Renal pelvis (tissue), 4 donors: ENCODE results near the gene PDZRN3. TPM values are rescaled to one million over a fixed set of nuclear protein-coding genes. Genes with fewer than 3 reads are reported as not detected.
"Not testable (repeated sequence)": the region's sequence is repeated elsewhere in the genome, so short reads cannot be mapped to it uniquely, and the experiment has no call there.

Experiments
- DNase-seq: peaks from one replicate; pipeline ENCODE4 v3.0.0-alpha.2; 2013
- polyA plus RNA-seq, 3 donors: library from polyadenylated mRNA; unstranded; fragments of 120-200 nt; gene quantifications; one replicate each; pipeline ENCODE4 v1.2.1, GENCODE V29; 2013; ENCODE audit not compliant: insufficient read length in 3 of 3

The PDZRN3 gene
- polyA plus RNA-seq, 3 donors: 36.8 to 39.3 (median 37.8) TPM

GRCh38 chr3:73465926-73466325 lies 158.8 kb downstream of the PDZRN3 start:
- DNase-seq: no peak

GRCh38 chr3:73464126-73464525 lies 160.6 kb downstream of the PDZRN3 start:
- not testable (repeated sequence) for DNase-seq

GRCh38 chr3:73461547-73461946 lies 163.2 kb downstream of the PDZRN3 start:
- peak; percentile 78 for DNase-seq

- no peak for DNase-seq
Observed at GRCh38 chr3:73459711-73460110, 165.0 kb downstream of the PDZRN3 start.

GRCh38 chr3:73453666-73454065 lies 171.1 kb downstream of the PDZRN3 start:
- no peak for DNase-seq

GRCh38 chr3:73452729-73453128 lies 172.0 kb downstream of the PDZRN3 start:
- no peak for DNase-seq

GRCh38 chr3:73451301-73451944 lies 173.3 kb downstream of the PDZRN3 start:
- DNase-seq: no peak

GRCh38 chr3:73449774-73450173 lies 175.0 kb downstream of the PDZRN3 start:
- no peak for DNase-seq

GRCh38 chr3:73448761-73449301 lies 175.9 kb downstream of the PDZRN3 start:
- DNase-seq: no peak

GRCh38 chr3:73448041-73448440 lies 176.7 kb downstream of the PDZRN3 start:
- DNase-seq: no peak

- DNase-seq: no peak
Observed at GRCh38 chr3:73447111-73447510, 177.6 kb downstream of the PDZRN3 start.

- no peak for DNase-seq
Observed at GRCh38 chr3:73446467-73447110, 178.2 kb downstream of the PDZRN3 start.

- DNase-seq: no peak
Observed at GRCh38 chr3:73442886-73443285, 181.9 kb downstream of the PDZRN3 start.

- DNase-seq: no peak
Observed at GRCh38 chr3:73442152-73442551, 182.6 kb downstream of the PDZRN3 start.

- DNase-seq: no peak
Observed at GRCh38 chr3:73437828-73438227, 186.9 kb downstream of the PDZRN3 start.

- no peak for DNase-seq
Observed at GRCh38 chr3:73435055-73435454, 189.7 kb downstream of the PDZRN3 start.

GRCh38 chr3:73433687-73434086 lies 191.1 kb downstream of the PDZRN3 start:
- peak; percentile 65 for DNase-seq

GRCh38 chr3:73433079-73433478 lies 191.7 kb downstream of the PDZRN3 start:
- DNase-seq: no peak

GRCh38 chr3:73432706-73433032 lies 192.1 kb downstream of the PDZRN3 start:
- no peak for DNase-seq

- no peak for DNase-seq
Observed at GRCh38 chr3:73432023-73432705, 192.6 kb downstream of the PDZRN3 start.

GRCh38 chr3:73431183-73431900 lies 193.4 kb downstream of the PDZRN3 start:
- no peak for DNase-seq

GRCh38 chr3:73427048-73427706 lies 197.6 kb downstream of the PDZRN3 start:
- DNase-seq: no peak
